NCI-H774 (cell line): Measurements from ENCODE around the gene SERPINA6.
"Not testable (repeated sequence)": the region's sequence is repeated elsewhere in the genome, so short reads cannot be mapped to it uniquely, and the experiment has no call there.

Source experiments
- DNase-seq: peaks from one replicate; lab custom pipeline; 2025; lab: John Stamatoyannopoulos, UW

Gene SERPINA6

GRCh38 chr14:94321421-94322271, 1.5 kb downstream of the SERPINA6 start:
- DNase-seq: no peak

GRCh38 chr14:94320243-94320642, 2.9 kb downstream of the SERPINA6 start:
- peak; percentile 27 for DNase-seq

- DNase-seq: no peak
Measured at GRCh38 chr14:94317259-94317658, 5.9 kb downstream of the SERPINA6 start.

GRCh38 chr14:94316692-94317091, 6.4 kb downstream of the SERPINA6 start:
- no peak for DNase-seq

- DNase-seq: no peak
Measured at GRCh38 chr14:94314890-94315289, 8.2 kb downstream of the SERPINA6 start.

GRCh38 chr14:94313991-94314655, 9.0 kb downstream of the SERPINA6 start:
- no peak for DNase-seq

GRCh38 chr14:94312481-94313246, 10.5 kb downstream of the SERPINA6 start:
- DNase-seq: no peak

GRCh38 chr14:94310248-94310647, 12.9 kb downstream of the SERPINA6 start:
- no peak for DNase-seq

- DNase-seq: no peak
Measured at GRCh38 chr14:94309721-94310120, 13.4 kb downstream of the SERPINA6 start.

GRCh38 chr14:94307410-94307992, 15.6 kb downstream of the SERPINA6 start:
- DNase-seq: no peak

- no peak for DNase-seq
Measured at GRCh38 chr14:94306047-94306978, 16.8 kb downstream of the SERPINA6 start.

GRCh38 chr14:94305620-94306019, 17.5 kb downstream of the SERPINA6 start:
- no peak for DNase-seq

- DNase-seq: no peak
Measured at GRCh38 chr14:94304243-94304642, 18.9 kb downstream of the SERPINA6 start.

- no peak for DNase-seq
Measured at GRCh38 chr14:94303111-94303510, 20.0 kb downstream of the SERPINA6 start.

GRCh38 chr14:94298130-94298529, 25.0 kb downstream of the SERPINA6 start:
- no peak for DNase-seq

- not testable (repeated sequence) for DNase-seq
Measured at GRCh38 chr14:94296181-94296545, 27.0 kb downstream of the SERPINA6 start.

GRCh38 chr14:94295360-94296180, 27.6 kb downstream of the SERPINA6 start:
- DNase-seq: no peak

- DNase-seq: no peak
Measured at GRCh38 chr14:94293578-94293924, 29.6 kb downstream of the SERPINA6 start.

GRCh38 chr14:94292872-94293577, 30.1 kb downstream of the SERPINA6 start, which contains the start of gene SERPINA10:
Gene SERPINA10 (minus strand): TSS chr14:94293268. CDS start chr14:94290593, 2,675 bp downstream.
- no peak for DNase-seq

GRCh38 chr14:94292526-94292871, 30.6 kb downstream of the SERPINA6 start:
- no peak for DNase-seq
